Measurements from ENCODE around the gene ZNF239.

- TF ChIP-seq MYC (IDR thresholded peaks at IDR 0.05; ENCODE audit: low read depth, low read length) = no peak
- TF ChIP-seq CTCF (IDR thresholded peaks at IDR 0.05; ENCODE audit: extremely low read depth in 1 of 2, insufficient read depth in 1 of 2, low read depth in 1 of 2, low read length in 2 of 2) = no peak
- TF ChIP-seq POLR2A (IDR thresholded peaks at IDR 0.05; ENCODE audit: low read depth, low read length) = no peak
- TF ChIP-seq POLR2AphosphoS5 (IDR thresholded peaks at IDR 0.05; ENCODE audit: insufficient read depth, low read depth, low read length) = no peak
- TF ChIP-seq JUN (IDR thresholded peaks at IDR 0.05; ENCODE audit: borderline replicate concordance, insufficient read depth, insufficient read length, low read depth) = no peak
- TF ChIP-seq MAX (IDR thresholded peaks at IDR 0.05; ENCODE audit: insufficient read depth, insufficient read length) = no peak
These were observed 22.1 kb upstream of the ZNF239 start for GRCh38 chr10:43596546-43596945.
